DOHH2 (cell line): ENCODE results near the gene GPATCH3.
"Not testable (repeated sequence)": the region's sequence is repeated elsewhere in the genome, so short reads cannot be mapped to it uniquely, and the experiment has no call there.

Experiments
- H3F3A ChIP-seq: fragments of 200-600 bp; sonication (generic), shearing (Covaris generic); 2 replicates; pipeline ENCODE4 v1.6.0; 2016; ENCODE audit warnings: antibody characterized with exemption, mild to moderate bottlenecking; ENCODE audit not compliant: control insufficient read depth, insufficient read depth
- H3K27ac ChIP-seq: fragments of 200-600 bp; sonication (generic); 2 replicates; pipeline ENCODE4 v1.5.1; 2014; ENCODE audit warnings: low read depth, mild to moderate bottlenecking, low read length, moderate library complexity
- H3K27me3 ChIP-seq: fragments of 200-600 bp; sonication (generic); 2 replicates; pipeline ENCODE4 v1.6.1; 2014; ENCODE audit warnings: mild to moderate bottlenecking, low read length, mixed read lengths; ENCODE audit not compliant: control insufficient read depth
- H3K36me3 ChIP-seq: fragments of 200-600 bp; sonication (generic); 2 replicates; pipeline ENCODE4 v1.6.1; 2014; ENCODE audit warnings: mild to moderate bottlenecking, low read length, moderate library complexity, mixed read lengths; ENCODE audit not compliant: control insufficient read depth
- H3K4me1 ChIP-seq: fragments of 200-600 bp; sonication (generic); 2 replicates; pipeline ENCODE4 v1.6.1; 2014; ENCODE audit warnings: mild to moderate bottlenecking, low read length, mixed read lengths; ENCODE audit not compliant: control insufficient read depth
- H3K4me2 ChIP-seq: fragments of 200-600 bp; sonication (generic); 2 replicates; pipeline ENCODE4 v1.6.0; 2014; ENCODE audit warnings: mild to moderate bottlenecking, low read length, moderate library complexity
- H3K4me3 ChIP-seq: fragments of 200-600 bp; sonication (generic); 2 replicates; pipeline ENCODE4 v1.5.1; 2014; ENCODE audit warnings: mild to moderate bottlenecking, low read length, mixed read lengths
- H3K79me2 ChIP-seq: fragments of 200-600 bp; sonication (generic); 2 replicates; pipeline ENCODE4 v1.6.1; 2014; ENCODE audit warnings: mild to moderate bottlenecking, low read length, mixed read lengths; ENCODE audit not compliant: control insufficient read depth
- H3K9me2 ChIP-seq: fragments of 200-600 bp; sonication (generic); replicated peaks from 2 replicates; pipeline ENCODE4 v1.6.1; 2014; ENCODE audit warnings: mild to moderate bottlenecking, low read length, mixed read lengths; ENCODE audit not compliant: control insufficient read depth
- H3K9me3 ChIP-seq: fragments of 200-600 bp; sonication (generic); 2 replicates; pipeline ENCODE4 v1.6.1; 2014; ENCODE audit warnings: antibody characterized with exemption, low read length, mixed read lengths; ENCODE audit not compliant: control insufficient read depth, insufficient read depth
- H4K20me1 ChIP-seq: fragments of 200-600 bp; sonication (generic); 2 replicates; pipeline ENCODE4 v1.6.0; 2014; ENCODE audit warnings: low read depth, mild to moderate bottlenecking, antibody characterized with exemption, low read length, moderate library complexity; ENCODE audit not compliant: control insufficient read depth, insufficient read depth
- EZH2phosphoT487 ChIP-seq: fragments of 200-600 bp; sonication (generic); IDR thresholded peaks from 2 replicates; pipeline ENCODE4 v1.6.1; 2017; ENCODE audit warnings: borderline replicate concordance, mild to moderate bottlenecking, antibody characterized with exemption, low read length, moderate library complexity, mixed read lengths
- TF ChIP-seq, protein P1 (sequence below): fragments of 200-600 bp; sonication (generic); IDR thresholded peaks from one replicate; pipeline ENCODE4 v1.5.1; 2014; ENCODE audit warnings: antibody characterized with exemption, mild to moderate bottlenecking, low read depth, low read length; ENCODE audit not compliant: poor library complexity, severe bottlenecking

The GPATCH3 gene

DNA sequence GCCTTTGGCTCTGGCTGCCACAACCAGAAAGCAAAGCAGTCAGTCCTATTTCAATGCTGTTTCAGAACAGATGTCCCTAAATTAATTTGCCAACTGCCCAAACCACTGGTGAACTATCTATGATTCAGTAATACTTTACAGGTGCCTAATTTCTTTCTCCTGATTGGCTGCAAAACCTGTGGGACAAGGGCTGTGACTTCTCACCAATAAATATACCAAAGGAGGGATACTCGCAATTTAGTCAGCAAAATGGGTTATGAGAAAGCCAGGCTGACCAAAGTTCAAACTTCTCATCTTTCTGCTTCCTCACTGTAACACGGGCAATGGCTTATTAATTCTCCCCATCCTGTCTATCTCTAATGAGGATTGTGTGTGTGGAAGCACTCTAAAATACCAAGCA is 22.9 kb downstream of the GPATCH3 start:
- H3K27ac ChIP-seq = no peak overlapping the region
- no peak overlapping the region for H3K4me2 ChIP-seq
- H4K20me1 ChIP-seq = no peaks in the 10 kb centered on the region
- no peaks in the 10 kb centered on the region for H3K27me3 ChIP-seq
- H3K4me3 ChIP-seq = no peak overlapping the region
- H3K36me3 ChIP-seq = peaks cover 46% of the 10 kb centered on the region
- peaks cover 5% of the 10 kb centered on the region for H3K4me1 ChIP-seq
- no peaks in the 10 kb centered on the region for H3K9me3 ChIP-seq
- H3K9me2 ChIP-seq = no peaks in the 10 kb centered on the region
- no peak for TF ChIP-seq EZH2phosphoT487
- TF ChIP-seq, protein P1, sequence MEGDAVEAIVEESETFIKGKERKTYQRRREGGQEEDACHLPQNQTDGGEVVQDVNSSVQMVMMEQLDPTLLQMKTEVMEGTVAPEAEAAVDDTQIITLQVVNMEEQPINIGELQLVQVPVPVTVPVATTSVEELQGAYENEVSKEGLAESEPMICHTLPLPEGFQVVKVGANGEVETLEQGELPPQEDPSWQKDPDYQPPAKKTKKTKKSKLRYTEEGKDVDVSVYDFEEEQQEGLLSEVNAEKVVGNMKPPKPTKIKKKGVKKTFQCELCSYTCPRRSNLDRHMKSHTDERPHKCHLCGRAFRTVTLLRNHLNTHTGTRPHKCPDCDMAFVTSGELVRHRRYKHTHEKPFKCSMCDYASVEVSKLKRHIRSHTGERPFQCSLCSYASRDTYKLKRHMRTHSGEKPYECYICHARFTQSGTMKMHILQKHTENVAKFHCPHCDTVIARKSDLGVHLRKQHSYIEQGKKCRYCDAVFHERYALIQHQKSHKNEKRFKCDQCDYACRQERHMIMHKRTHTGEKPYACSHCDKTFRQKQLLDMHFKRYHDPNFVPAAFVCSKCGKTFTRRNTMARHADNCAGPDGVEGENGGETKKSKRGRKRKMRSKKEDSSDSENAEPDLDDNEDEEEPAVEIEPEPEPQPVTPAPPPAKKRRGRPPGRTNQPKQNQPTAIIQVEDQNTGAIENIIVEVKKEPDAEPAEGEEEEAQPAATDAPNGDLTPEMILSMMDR = no peak
- peaks cover 7% of the 10 kb centered on the region; the same call in 1 of the 2 replicates for H3F3A ChIP-seq
- no peaks in the 10 kb centered on the region for H3K79me2 ChIP-seq

DNA sequence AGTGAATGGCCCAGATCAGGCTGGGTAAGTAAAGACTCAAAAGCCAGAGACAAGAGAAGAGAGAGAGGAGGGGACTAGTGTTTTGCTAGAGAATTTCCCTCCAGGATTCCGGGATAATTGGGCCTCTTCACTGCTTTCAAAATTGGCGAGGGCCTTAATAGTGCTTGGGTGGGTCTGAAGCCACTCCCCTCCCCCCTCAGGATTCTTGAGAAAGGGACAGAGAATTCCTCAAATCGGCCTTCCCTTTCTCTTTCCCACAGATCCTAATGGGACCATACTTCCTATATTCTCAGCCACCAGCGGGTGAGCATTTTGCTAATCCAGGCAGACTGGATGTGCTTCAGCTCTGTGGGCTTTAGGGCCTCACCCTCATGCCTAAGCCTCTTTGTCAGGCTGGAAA is 25.4 kb downstream of the GPATCH3 start:
- Histone ChIP-seq H3K4me1 (peaks cover 5% of the 10 kb centered on the region), H3K9me3 (no peaks in the 10 kb centered on the region), H3F3A (peaks cover 7% of the 10 kb centered on the region; the same call in 1 of the 2 replicates), H3K27ac (no peak overlapping the region), H3K4me2 (no peak overlapping the region), H3K36me3 (peaks cover 26% of the 10 kb centered on the region), H3K27me3 (no peaks in the 10 kb centered on the region), H3K4me3 (no peak overlapping the region), H4K20me1 (no peaks in the 10 kb centered on the region), H3K79me2 (no peaks in the 10 kb centered on the region), H3K9me2 (no peaks in the 10 kb centered on the region)
- TF ChIP-seq, protein P1 = no peak
- no peak for TF ChIP-seq EZH2phosphoT487

DNA sequence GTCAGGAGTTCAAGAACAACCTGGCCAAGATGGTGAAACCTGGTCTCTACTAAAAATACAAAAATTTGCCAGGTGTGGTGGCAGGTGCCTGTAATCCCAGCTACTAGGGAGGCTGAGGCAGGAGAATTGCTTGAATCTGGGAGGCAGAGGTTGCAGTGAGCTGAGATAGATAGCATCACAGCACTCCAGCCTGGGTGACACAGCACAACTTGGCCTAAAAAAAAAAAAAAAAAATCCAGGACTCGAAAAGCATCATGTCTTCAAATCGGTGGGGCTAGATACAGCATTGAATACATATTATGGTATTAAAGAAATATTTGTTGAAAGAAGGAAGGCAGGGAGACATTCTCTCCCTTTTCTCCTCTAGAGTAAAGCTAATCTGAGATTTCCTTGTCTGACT is 27.2 kb downstream of the GPATCH3 start:
- not testable (repeated sequence) for H3K4me2 ChIP-seq

DNA sequence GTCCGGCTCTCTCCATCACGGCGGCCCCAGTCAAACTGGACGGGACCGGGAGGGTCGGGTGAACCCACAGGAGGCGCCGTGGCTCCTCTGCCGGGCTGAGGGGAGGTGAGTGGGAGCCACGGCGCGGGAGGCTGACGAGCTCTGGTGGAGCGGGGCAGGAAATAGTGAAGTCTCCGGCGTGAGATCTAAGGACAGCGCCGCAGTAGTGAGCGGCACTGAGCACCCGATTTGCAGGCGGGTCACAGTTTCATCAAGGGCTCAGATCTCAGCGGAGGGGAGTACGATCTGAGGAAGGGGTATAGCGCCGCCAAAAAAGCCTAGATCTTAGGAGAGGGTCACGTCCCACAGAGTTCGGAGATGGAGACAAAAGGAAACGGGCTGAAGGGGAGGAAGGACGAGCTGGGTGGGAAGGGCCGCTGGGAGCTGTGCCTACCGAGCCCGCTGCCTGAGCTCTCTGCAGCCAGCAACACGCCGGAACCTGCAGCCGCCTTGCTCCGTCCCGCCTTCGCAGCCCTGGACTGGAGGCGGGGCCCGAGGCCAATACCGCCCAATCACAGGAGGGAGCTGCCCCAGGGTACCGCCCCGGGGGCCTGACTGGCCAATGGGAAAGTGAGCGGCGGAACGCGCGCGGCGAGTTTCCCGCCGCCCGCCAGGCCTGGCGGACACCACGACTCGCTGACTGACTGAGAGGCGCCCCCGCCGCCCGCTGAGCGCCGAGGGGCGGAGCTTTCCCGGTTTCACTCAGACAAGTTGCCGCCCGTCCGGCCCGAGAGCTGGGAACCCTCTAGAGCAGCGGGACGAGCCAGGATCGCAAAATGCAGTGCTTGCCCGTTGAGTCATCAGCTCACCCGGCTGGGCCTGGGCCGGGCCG is 35.4 kb downstream of the GPATCH3 start:
- Histone ChIP-seq H4K20me1 (no peaks in the 10 kb centered on the region), H3K4me1 (peaks cover 44% of the 10 kb centered on the region), H3F3A (peaks cover 16% of the 10 kb centered on the region), H3K9me3 (no peaks in the 10 kb centered on the region), H3K79me2 (peaks cover 2% of the 10 kb centered on the region; the same call in 1 of the 2 replicates), H3K27ac (peak overlapping the region; percentile 99), H3K4me3 (peak overlapping the region; percentile 96), H3K36me3 (peaks cover 9% of the 10 kb centered on the region), H3K27me3 (no peaks in the 10 kb centered on the region), H3K9me2 (no peaks in the 10 kb centered on the region), H3K4me2 (peak overlapping the region; percentile 99)
- TF ChIP-seq EZH2phosphoT487 = no peak
- TF ChIP-seq, protein P1 = peak; percentile 25

More for the DNA sequence above, 27.2 kb downstream of the GPATCH3 start:
- H3F3A ChIP-seq, H3K79me2 ChIP-seq, H4K20me1 ChIP-seq, H3K27ac ChIP-seq, H3K27me3 ChIP-seq, H3K9me3 ChIP-seq, H3K4me1 ChIP-seq, H3K9me2 ChIP-seq, H3K4me3 ChIP-seq: not testable (repeated sequence)
- H3K36me3 ChIP-seq = peaks cover 14% of the 10 kb centered on the region
